Lower lobe of right lung (tissue), 2 donors: ENCODE data around the gene PROM1. TPM values are rescaled to one million over a fixed set of nuclear protein-coding genes. Genes with fewer than 3 reads are reported as not detected.
A peak's percentile ranks its signal among the peaks of the same experiment; 100 is the strongest.

ENCODE experiments used
- ATAC-seq, 2 donors: fragments of 200-7000 bp; cut with Tn5 transposase; one replicate each; pipeline ENCODE4 v1.9.1; 2020 to 2022; ENCODE audit warnings: mild to moderate bottlenecking in 2 of 2, moderate library complexity in 2 of 2
- DNase-seq: peaks from one replicate; pipeline ENCODE4 v3.0.0-alpha.2; 2020
- H3K27ac ChIP-seq: fragments of 200-600 bp; one replicate; pipeline ENCODE4 v1.8.0; 2022
- H3K27me3 ChIP-seq: fragments of 200-600 bp; one replicate; pipeline ENCODE4 v1.8.0; 2022; ENCODE audit warnings: low read depth
- H3K36me3 ChIP-seq: fragments of 200-600 bp; one replicate; pipeline ENCODE4 v1.8.0; 2022; ENCODE audit warnings: mild to moderate bottlenecking
- H3K4me1 ChIP-seq: fragments of 200-600 bp; one replicate; pipeline ENCODE4 v1.8.0; 2022
- H3K4me3 ChIP-seq: fragments of 200-600 bp; one replicate; pipeline ENCODE4 v1.8.0; 2022; ENCODE audit warnings: mild to moderate bottlenecking
- H3K9me3 ChIP-seq: fragments of 200-600 bp; one replicate; pipeline ENCODE4 v1.8.0; 2022
- intact Hi-C: fragments of 100-400 bp; cut with DNase I; formaldehyde crosslinking; loops from one replicate; pipeline ENCODE4 v1.11.0; 2022
- total RNA-seq: library from RNA; stranded (reverse); fragmentation: NEBNext Ultra II Directional; extraction: Animal tissue kit (Norgen Biotek cat#: 25700); gene quantifications from one replicate; pipeline ENCODE4 v1.2.1, GENCODE V29; 2021
- TF ChIP-seq, protein P1 (sequence below): fragments of 200-600 bp; IDR thresholded peaks from one replicate; pipeline ENCODE4 v1.8.0; 2022; ENCODE audit warnings: antibody characterized with exemption, mild to moderate bottlenecking
- donor health status: DM: no; HTN: yes; CAD: no; lungs with severe emphysema.

Gene PROM1
- total RNA-seq, 1 donor from 2014 or later = 10.1 TPM

DNA sequence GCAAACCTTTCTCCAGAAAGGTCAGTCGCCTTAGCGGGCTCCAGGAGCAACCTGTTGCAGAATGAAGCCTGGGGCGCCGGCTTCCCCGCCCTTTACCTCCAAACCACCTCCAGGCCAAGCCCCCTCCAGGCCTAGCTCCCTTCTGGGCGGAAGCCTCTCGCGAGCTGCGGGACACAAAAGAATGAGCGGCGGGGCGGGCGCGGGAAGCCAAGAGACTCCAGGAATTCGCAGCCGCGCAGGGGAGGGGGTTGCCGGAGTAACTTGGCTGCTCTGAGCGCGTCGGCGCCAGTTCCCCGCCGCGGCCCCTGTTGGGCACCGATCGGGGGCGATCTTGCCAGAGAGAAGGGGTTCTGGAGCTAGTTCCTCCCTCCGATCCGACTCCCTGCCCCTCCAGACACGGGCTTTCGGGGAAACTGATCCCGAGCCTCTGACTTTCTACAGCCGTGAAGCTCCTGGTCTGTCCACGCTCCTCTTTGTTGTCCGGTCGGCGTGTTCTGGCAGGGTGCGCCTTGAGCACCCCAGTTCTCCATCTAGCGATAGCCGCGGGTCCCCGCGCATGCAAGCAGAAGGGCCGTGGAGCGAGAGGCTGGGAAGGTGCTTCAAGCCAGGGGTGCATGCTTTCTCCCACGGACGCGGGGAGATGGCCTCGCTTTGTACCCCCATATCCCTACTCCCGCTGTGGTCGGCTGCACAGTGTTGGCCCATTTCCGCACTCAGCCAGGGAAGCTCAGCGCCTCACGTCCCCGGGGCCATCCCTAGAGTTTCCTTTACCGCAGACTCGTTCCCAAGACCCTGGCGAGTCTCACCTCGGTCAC lies 1.2 kb downstream of the PROM1 start:
- TF ChIP-seq, protein P1, sequence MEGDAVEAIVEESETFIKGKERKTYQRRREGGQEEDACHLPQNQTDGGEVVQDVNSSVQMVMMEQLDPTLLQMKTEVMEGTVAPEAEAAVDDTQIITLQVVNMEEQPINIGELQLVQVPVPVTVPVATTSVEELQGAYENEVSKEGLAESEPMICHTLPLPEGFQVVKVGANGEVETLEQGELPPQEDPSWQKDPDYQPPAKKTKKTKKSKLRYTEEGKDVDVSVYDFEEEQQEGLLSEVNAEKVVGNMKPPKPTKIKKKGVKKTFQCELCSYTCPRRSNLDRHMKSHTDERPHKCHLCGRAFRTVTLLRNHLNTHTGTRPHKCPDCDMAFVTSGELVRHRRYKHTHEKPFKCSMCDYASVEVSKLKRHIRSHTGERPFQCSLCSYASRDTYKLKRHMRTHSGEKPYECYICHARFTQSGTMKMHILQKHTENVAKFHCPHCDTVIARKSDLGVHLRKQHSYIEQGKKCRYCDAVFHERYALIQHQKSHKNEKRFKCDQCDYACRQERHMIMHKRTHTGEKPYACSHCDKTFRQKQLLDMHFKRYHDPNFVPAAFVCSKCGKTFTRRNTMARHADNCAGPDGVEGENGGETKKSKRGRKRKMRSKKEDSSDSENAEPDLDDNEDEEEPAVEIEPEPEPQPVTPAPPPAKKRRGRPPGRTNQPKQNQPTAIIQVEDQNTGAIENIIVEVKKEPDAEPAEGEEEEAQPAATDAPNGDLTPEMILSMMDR = no peak
- Histone ChIP-seq H3K27ac (no peak overlapping the region), H3K4me3 (peak overlapping the region; percentile 55), H3K4me1 (peaks cover 25% of the 10 kb centered on the region), H3K9me3 (no peaks in the 10 kb centered on the region), H3K36me3 (no peaks in the 10 kb centered on the region), H3K27me3 (peaks cover 54% of the 10 kb centered on the region)
- DNase-seq (peak; percentile 67), ATAC-seq (peak; percentile 67 to 69)
- intact Hi-C loops = no loop called here

DNA sequence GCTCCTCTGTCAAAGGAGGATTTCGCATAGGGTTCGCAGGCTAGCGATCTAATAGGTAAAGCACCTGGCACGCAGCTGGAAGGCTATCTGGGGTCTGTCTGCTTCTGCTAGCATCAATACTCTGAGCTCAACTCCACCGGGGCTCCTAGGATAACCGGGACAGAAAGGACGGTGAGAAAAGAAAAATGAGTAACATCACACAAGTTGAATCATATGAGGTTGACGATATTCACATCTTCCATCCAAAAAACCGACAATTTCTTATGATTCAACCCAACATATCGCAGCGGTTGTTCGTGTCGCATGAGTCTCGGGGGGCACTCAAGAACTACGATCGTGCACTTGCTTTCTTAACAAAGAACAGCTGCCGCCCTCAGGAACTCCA lies 1.8 kb downstream of the PROM1 start:
- no peaks in the 10 kb centered on the region for H3K36me3 ChIP-seq
- H3K27ac ChIP-seq = no peak overlapping the region
- peaks cover 54% of the 10 kb centered on the region for H3K27me3 ChIP-seq
- H3K4me1 ChIP-seq = peaks cover 25% of the 10 kb centered on the region
- TF ChIP-seq, protein P1 = no peak
- ATAC-seq (no peak), DNase-seq (no peak)
- H3K4me3 ChIP-seq = peak overlapping the region; percentile 55
- H3K9me3 ChIP-seq = no peaks in the 10 kb centered on the region
- intact Hi-C loops = no loop called here

DNA sequence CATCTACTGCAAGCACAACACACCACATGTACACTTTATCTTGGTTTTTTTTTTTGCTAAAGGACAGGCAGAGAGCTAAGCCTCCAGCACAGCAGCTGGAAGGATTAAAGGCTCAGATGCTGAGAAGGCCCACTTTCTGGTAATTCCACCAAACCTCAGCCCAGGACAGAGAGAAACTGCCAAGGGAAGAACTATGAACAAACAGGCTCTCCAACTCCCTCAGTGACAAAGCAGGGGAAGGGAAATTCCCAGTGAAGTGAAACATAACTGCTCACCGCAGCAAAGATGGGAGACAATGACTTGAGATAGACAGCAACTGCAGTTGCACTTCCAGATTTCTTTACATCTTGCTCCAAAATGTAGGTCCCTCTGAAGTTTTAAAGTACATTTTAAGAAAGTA lies 4.8 kb downstream of the PROM1 start:
- ATAC-seq = no peak
- TF ChIP-seq, protein P1 = no peak
- Histone ChIP-seq H3K4me1 (peaks cover 25% of the 10 kb centered on the region), H3K4me3 (no peak overlapping the region), H3K27ac (no peak overlapping the region), H3K36me3 (no peaks in the 10 kb centered on the region), H3K9me3 (no peaks in the 10 kb centered on the region), H3K27me3 (peaks cover 50% of the 10 kb centered on the region)
- intact Hi-C loops = no loop called here
- DNase-seq = no peak

DNA sequence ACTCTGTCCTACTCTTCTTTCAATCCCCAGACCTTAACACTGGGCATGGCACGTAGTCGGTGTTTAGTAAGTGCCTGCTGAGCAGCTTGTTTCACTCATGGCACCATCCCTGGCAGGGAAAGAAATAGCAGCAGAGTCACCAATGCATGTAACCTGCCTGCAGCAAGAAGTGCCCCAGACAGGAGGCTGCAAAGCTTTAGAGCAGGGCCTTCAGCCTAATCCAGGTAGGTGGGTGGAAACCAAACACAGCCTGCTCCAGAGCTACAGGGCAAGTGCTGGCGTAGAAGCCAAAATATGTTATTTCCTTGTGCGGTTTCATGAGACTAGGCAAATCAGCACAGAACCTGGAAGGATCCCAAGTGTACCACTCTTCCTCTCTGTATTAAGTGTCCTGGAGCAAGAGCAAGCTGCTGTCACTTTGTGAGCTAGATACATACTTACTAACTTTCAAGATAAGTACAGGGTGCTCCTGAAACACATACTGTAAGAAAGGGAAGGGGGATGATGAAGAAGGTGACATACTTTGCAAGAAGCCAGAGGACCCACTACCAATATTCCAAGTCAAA lies 5.5 kb downstream of the PROM1 start:
- ATAC-seq (peak in 1 of 2 donors; percentile 27), DNase-seq (no peak)
- intact Hi-C loops = no loop called here
- no peak overlapping the region for H3K4me3 ChIP-seq
- H3K27me3 ChIP-seq = peaks cover 42% of the 10 kb centered on the region
- peaks cover 19% of the 10 kb centered on the region for H3K4me1 ChIP-seq
- TF ChIP-seq, protein P1 = no peak
- no peaks in the 10 kb centered on the region for H3K9me3 ChIP-seq
- no peak overlapping the region for H3K27ac ChIP-seq
- H3K36me3 ChIP-seq = no peaks in the 10 kb centered on the region

DNA sequence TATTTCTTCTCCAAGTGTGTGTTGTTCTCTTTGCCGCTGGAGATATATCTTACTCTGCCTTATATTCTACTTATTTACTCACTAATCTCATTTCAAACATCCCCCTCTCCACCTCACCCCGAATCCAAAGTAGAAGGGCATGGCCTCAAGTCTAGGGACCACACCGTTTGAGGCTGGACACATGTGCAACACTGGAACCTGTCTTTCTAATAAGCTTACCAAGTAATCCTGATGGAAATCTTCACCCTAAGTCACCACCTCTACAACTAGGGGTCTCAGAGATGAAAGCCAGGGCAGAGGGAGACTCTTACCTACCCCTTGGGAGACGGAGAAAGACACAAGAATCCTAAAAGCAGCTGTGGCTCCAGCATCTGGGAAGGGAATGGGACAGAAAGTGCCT lies 6.0 kb downstream of the PROM1 start:
- no peak for ATAC-seq
- H3K4me1 ChIP-seq = peaks cover 14% of the 10 kb centered on the region
- DNase-seq = no peak
- no peaks in the 10 kb centered on the region for H3K9me3 ChIP-seq
- no peak overlapping the region for H3K27ac ChIP-seq
- H3K4me3 ChIP-seq = no peak overlapping the region
- intact Hi-C loops = no loop called here
- no peaks in the 10 kb centered on the region for H3K36me3 ChIP-seq
- TF ChIP-seq, protein P1 = no peak
- peaks cover 37% of the 10 kb centered on the region for H3K27me3 ChIP-seq
